GOT3 (cell line): ENCODE data around the gene B4GAT1.

Experiments used
- DNase-seq: peaks from one replicate; lab custom pipeline; 2025; ENCODE audit warnings: mixed read lengths; lab: John Stamatoyannopoulos, UW

B4GAT1 gene

DNA sequence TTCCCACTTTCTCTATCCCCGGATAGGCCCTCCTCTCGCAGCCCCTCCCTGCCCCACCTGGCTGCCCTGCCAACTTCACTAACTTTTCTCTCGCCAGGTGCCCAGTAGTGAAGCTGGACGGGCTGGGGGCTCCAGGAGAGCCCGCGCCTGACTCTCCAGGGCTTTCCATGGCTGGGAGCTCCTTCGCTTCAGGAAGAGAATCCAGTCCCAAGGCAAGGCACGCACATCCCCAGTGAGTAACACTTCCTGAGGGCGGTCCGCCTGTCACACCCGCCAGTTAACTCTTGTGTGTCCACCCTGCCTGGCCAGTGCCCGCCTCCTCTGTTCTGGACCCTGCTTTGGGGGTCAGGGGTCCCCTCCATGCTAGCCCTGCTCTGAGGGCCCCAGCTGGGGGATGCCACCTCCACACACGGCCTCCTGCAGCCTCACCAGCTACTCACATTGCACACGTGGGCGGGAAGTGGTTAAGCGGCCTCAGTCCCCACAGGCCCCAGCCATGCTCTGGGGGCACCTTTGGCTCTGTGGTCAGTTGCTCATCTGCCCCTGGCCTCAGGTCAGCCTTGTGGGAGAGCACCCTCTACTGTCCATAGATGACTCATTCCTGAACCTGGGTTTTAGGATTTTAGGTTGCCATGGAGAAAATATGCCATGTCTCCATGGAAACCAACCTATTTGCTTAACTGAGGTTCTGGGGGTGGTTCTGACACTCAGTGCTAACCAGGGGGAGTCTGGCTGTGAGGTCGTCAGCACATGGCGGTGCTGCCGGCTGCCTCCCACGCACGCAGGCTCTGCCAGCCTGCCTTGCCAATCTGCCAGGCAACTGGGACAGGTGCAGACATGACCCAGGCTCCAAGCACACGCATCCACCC, 11.0 kb downstream of the B4GAT1 start, which contains the start of gene RIN1:
Gene RIN1, minus strand, starts transcription at position 201 of the 869 bp plus-strand sequence. Its CDS starts 32 bp downstream, at position 169.
- DNase-seq: peak; percentile 94

- no peak for DNase-seq
These were observed 11.7 kb downstream of the B4GAT1 start for GRCh38 chr11:66335531-66336233.

DNA sequence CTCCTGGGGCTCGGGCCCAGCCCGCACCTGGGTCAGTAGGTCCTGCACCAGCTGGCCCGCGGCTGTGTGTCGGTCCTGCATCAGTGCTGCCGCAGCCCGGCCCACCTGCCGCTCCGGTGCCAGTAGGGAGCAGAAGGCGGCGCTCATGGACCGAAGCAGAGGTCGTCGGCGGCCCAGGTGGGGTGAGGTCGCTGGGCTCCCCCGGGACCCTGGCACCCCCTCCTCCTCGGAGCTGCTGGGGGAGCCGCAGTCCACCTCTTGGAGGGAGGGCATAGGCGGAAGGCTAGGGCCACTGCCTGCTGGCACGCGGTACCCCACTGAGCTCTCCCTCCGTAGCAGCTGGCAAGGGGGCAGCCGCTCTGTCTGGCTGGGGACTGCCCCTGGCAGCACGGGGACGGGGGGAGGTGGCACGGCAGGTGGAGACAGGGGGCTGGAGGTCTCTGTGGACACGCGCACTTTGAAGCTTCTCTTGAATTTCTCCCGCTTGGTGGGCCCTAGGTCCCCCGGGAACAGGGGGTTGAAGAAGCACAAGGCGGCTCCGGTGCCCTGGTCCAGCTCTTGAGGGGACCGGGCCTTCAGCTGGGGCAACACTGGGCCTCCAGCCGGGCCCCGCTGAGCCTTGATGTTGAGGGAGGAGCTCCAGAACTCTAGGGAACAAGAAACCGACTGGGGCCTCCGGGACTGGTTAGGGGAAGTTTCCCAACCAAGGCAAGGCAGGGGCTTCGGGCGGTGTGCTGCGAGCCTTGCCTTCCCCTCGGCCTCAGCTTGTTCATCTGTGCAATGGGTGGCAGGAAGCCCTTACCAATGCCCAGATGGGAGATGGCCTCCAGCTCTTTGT, 12.6 kb downstream of the B4GAT1 start:
- DNase-seq: no peak

DNA sequence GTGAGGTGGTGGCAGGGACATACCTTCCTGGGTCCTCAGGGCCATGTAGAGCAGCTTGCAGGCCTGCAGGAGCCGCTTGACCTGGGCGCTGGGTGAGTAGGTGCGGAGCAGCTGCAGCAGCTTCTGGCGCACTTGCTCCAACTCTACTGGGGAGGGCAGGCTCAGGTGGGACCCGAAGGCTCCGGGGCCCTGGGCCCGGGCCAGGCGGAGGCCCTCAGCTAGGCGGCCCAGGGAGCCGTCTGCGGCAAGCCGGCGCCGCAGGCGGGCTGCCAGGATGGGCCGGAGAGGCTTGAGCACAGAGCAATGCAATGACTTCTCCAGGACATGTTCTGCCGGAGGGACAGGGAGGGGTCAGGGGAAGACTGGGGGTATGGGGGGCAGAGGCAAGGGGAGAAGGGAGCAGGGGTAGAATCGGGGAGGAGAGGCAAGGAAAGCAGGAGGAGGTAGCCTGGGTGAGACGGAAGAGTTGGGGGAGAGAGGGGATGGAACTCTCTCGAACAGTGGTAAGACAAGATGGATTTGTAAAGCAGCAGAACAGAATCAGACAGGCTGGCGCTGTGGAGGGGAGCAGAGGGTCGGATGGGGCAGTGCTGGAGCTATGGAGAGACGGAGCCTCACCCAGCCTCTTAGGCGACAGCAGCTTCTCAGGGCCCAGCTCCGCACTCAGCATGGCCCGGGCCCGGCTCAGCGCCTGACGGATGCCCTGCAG, 13.4 kb downstream of the B4GAT1 start:
- DNase-seq: no peak

GRCh38 chr11:66333220-66333877, 14.1 kb downstream of the B4GAT1 start:
- no peak for DNase-seq

DNA sequence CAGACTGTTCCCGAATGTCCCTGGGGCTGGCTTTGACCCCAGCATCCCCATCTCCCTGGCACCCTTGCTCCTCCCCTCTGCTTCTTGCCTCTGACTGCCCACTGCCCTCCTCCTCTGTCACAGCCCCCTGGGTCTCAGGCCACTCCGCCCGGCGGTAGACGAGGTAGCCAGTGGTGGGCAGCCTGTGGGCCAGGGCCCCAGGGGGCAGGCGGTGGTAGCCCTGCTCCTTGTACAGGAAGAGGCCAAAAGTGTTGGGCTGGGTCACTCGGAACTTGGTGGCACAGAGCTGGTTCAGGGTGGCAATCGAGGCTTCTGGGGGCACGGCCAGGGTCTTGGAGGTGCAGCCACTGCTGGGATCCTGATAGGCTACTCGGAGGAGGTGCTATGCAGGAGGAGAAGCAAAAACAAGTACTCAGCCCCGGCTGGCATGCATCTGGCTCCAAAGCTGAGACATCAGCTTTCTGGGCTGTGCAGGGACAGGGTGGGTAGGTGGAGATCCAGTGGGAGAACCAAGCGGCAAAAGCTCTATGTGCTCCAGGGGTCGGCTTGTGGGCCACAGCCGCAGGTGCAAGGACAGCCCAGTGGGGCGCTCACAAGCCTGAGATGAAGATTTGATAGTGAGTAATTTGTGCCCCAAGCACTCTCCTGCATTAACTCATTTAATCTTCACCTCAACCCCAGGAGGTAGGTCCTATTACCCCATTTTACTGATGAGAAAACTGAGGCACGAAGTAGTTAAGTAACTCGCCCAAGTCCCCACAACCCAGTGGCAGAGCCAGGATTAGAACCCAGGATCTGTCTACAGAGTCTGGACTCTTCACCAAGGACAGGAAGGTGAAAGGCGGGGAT, 14.8 kb downstream of the B4GAT1 start:
- no peak for DNase-seq

- DNase-seq: no peak
These were observed 15.7 kb downstream of the B4GAT1 start for GRCh38 chr11:66331542-66332370.

DNA sequence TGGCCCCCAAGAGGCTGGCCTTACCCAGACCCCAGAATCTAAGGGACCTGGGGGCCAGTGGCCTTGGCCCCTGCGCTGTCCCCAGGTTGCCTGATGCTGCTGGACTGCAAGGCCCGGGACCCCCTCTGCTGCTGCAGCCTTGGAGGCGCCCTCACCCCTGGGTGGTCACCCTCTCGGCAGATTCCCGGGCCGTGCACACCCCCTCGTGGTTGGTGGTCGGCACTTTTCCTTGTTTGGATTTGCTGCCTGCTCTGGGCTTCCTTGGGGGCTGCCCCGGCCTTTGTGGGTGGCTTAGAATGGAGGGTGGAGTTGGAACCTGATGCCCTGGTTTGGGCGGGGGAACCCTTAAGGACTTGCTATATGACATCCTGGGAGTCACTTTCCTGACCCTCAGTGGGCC, 16.5 kb downstream of the B4GAT1 start:
- DNase-seq: no peak

DNA sequence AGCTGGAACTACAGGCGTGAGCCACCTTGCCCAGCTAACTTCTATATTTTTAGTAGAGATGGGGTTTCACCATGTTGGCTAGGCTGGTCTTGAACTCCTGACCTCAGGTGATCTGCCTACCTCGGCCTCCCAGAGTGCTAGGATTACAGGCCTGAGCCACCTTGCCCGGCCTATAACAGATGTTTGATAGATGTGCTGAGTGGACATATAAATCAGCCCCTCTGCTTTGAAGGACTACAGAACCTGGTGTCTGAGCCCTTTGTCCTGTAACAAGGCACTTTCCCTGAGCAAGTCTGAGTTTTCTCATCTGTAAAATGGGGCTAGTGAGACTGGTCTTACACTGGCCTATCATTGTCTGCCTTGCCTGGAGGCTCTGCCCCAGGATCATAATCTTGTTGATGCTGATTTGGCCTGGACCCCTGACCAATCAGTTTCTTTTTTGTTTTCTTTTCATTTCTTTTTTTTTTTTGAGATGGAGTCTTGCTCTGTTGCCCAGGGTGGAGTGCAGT, 18.2 kb downstream of the B4GAT1 start:
- DNase-seq: no peak

GRCh38 chr11:66328302-66329144, 18.9 kb downstream of the B4GAT1 start:
- peak; percentile 30 for DNase-seq

DNA sequence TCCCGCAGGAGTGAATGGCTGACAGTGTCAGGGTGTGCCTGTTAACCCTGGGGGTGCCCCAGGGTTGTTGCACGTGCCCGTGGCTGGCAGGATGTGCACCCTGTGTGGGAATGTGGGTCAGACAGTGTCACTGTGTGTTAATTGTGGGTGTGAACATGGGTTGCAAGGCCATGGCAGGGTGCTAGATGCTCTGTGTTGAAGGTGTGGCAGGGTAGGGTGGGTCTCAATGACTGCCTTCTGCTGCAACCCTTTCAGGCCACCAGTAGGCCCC, 19.5 kb downstream of the B4GAT1 start:
- no peak for DNase-seq

GRCh38 chr11:66327171-66328030, 20.0 kb downstream of the B4GAT1 start:
- peak; percentile 17 for DNase-seq

- no peak for DNase-seq
These were observed 20.9 kb downstream of the B4GAT1 start for GRCh38 chr11:66326261-66327111.

DNA sequence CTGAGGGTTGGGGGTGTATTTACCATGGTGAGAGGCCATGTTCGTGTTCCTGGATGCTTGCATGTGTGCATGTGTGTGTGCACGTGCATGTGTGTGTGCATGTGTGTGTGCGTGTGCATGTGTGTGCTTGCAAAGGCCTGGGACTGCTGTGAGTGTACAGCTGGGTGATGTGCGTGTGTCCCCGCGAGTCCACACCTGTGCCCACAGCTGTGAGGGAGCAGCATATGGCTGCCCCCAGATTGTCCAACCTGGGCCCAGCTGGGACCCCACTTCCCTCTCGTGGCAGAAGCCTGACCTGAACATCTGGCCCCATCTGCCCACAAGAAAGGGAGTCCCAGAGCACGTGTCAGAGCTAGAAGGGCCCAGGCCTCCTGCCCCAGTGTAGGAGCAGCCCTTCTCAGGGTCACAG, 22.2 kb downstream of the B4GAT1 start:
- DNase-seq: no peak

GRCh38 chr11:66324664-66325063, 22.8 kb downstream of the B4GAT1 start:
- DNase-seq: no peak

- no peak for DNase-seq
These were observed 23.7 kb downstream of the B4GAT1 start for GRCh38 chr11:66323684-66324083.
